Measurements from ENCODE around the gene CHTOP.
"Not testable (repeated sequence)": the region's sequence is repeated elsewhere in the genome, so short reads cannot be mapped to it uniquely, and the experiment has no call there.

CHTOP gene

DNA sequence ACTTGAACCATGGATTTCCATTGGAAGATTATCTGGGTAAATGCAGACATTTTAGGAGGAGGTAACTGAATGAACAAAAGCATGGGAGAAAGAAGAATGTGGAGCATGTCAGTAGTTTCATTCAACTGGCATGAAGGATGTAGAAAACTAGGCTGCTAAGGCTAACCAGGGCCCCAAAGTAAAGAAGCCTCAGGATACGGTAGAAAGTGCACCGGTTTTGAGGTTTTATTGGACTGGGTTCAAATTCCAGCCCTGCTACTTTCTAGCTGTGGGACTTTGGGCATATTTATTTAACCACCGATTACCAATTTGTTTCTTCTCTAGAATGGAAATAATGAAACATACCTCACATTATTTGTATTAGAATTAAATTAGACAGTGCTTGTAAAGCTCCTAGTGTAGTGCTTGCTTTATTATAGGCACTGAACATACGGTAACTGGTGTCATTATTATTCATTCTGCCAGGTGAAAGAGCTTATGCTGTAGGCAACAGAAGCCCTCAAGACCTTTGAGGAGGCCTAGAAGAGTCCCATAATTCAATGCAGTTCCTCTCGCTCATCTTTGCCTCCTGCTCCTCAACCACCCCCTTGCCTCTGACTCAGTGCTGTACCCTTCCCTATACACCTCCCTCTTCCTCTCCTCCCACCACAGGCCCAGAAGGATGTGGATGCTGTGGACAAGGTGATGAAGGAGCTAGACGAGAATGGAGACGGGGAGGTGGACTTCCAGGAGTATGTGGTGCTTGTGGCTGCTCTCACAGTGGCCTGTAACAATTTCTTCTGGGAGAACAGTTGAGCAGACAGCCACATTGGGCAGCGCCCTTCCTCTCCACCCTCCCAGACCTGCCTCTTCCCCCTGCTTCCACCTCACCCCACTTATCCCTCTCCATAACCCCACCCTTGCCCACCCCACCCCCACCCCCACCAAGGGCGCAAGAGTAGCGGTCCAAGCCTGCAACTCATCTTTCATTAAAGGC, 2.5 kb upstream of the CHTOP start:
- no peak for DNase-seq (ENCODE audit: low read depth in 2 of 2)

GRCh38 chr1:153633161-153633753, 609 bp upstream of the CHTOP start:
- DNase-seq (ENCODE audit: low read depth in 2 of 2), result no peak

DNA sequence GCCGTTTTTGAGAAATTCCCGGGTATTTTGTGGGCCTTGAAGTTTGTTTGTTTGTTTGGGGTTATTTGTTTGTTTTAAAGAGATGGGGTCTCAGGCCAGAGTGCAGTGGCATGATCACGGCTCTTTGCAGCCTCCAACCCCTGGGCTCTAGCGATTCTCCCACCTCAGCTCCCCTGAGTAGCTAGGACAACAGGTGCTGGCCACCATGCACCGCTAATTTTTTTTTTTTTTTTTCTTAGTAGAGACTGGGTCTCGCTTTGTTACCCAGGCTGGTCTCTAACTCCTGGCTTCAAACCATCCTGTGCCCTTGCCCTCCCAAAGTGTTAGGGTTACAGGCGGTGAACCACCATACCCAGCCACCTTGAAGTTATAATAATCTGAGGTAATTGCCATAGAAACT, 2.0 kb downstream of the CHTOP start:
- no peak for DNase-seq (ENCODE audit: low read depth in 2 of 2)

- no peak for DNase-seq (ENCODE audit: low read depth in 2 of 2)
These were observed 2.4 kb downstream of the CHTOP start for GRCh38 chr1:153636312-153636711.

DNA sequence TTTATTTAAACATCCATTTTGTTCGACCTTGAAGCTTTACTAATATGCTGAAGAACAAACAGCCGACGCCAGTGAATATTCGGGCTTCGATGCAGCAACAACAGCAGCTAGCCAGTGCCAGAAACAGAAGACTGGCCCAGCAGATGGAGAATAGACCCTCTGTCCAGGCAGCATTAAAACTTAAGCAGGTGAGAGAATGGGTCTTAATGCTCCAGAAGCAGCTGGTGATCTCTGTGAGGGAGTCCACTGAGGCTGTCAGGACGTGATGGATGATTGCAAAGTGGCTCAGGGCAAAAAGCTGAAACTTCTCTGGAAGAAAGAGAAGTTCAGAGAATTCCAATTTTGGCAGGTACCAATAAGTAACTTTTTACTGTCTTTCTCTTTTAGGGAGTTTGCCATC, 4.4 kb downstream of the CHTOP start:
- DNase-seq (ENCODE audit: low read depth in 2 of 2), result no peak

DNA sequence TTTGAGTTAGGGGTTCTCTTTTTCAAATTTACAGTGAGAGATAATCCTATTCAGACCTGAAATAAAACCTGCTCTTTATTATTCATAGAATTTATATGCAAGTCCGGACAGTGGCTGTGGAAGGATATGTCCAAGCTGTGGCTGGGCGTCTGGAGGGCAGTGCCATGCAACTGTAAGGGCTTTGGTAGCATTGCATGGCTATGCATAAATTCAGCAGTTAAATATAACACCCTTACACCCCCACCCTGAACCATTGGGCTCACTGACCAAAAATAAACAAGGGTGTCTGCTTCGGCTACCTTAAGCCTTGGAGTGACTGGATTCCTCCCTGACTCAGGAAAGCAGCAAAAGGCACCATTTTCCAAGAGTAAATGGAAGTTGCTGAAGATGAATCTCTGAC, 5.4 kb downstream of the CHTOP start:
- DNase-seq (ENCODE audit: low read depth in 2 of 2), result no peak

DNA sequence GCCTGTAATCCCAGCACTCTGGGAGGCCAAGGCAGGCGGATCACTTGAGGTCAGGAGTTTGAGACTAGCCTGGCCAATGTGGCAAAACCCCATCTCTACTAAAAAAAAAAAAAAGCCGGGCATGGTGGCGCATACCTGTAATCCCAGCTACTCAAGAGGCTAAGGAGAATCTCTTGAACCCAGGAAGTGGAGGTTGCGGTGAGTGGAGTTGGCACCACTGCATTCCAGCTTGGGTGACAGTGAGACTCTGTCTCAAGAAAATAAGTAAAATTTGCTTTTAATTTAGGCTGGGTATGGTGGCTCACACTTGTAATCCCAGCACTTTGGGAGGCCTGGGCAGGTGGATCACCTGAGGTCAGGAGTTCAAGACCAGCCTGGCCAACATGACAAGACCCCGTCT, 6.3 kb downstream of the CHTOP start:
- DNase-seq (ENCODE audit: low read depth in 2 of 2), result not testable (repeated sequence)

DNA sequence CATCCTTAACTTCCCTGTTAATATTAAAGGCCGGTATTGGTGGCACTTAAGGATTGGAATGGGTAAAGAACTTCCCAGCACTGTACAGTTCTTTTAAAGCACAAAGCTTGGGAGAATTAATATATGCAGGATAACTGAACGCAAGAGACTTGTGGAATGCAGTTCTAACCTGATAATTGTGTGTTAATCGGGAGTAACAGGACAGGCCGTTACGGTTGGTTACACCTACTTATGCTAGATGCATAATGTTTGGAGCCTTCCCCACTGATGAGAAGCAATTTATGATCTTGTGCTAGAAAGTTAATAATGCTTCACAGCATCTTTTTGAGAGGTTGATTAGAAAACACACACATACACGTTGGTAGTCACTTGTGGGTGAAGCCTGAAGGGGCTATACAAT, 7.0 kb downstream of the CHTOP start:
- no peak for DNase-seq (ENCODE audit: low read depth in 2 of 2)

GRCh38 chr1:153642161-153642560, 8.3 kb downstream of the CHTOP start:
- no peak for DNase-seq (ENCODE audit: low read depth in 2 of 2)

DNA sequence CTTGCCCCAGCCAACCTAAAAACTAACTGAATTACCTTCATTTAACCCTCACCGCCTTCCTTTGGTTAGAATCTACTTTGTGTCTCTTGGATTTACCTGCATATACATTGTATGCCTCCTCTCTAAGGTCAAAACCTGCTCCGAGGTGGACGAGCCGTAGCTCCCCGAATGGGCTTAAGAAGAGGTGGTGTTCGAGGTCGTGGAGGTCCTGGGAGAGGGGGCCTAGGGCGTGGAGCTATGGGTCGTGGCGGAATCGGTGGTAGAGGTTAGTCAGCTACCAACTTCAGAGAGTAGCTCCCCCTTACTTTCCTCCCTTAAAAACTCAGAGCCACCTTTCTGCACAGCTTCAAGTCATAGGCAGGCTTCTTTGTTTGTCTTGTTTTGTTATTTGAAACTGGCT, 9.2 kb downstream of the CHTOP start:
- DNase-seq (ENCODE audit: low read depth in 2 of 2), result no peak

GRCh38 chr1:153643816-153644215, 9.9 kb downstream of the CHTOP start:
- DNase-seq (ENCODE audit: low read depth in 2 of 2), result no peak

DNA sequence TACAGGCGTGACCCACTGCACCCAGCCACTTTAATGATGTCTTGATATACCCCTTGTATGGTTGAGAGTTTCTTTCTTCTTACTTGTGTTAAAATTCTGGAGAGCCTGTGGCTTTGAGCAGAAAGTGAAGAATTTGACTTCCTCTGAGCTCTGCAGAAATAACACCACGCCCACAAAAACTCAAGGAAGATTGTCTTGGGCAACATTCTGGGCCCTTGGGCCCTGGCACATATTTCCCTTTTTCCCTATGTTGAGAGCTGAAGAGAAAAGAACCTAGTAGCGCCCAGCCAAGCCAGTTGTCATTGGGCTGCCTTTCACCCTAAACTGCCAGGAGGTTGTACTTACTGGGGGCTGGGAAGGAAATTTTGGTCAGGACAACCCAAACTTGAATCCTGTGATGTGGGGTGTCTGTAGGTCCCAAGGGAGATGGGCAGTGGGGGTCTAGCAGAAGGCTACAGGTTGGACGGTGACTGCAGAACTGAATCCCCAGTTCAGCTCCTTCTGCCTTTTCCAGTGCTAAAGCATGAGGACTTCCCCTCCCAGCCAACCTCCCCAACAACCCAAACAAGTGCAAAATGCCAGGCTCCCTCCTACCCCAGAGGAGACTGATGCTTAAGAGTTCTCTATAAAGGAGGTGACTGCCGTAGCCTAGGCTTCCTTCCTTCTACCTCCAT, 12.9 kb downstream of the CHTOP start:
- DNase-seq (ENCODE audit: low read depth in 2 of 2), result no peak

DNA sequence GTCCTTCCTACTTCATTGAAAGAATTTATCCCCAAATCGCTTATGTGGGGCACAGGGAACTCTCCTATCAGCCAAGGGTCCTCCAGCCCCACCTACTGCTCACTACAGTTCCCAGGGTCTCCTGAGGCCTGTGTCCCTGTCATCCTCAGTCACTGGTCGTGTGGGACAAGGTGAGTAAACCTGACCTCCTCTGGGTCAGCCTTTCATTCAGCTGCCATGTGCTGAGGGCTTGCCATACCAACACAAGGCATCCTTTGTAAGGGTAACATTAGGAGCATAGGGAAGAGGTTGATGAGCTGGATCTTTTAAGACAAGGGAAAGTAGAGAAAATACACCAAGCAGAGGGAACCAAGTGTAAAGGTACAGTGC, 13.5 kb downstream of the CHTOP start:
- no peak for DNase-seq (ENCODE audit: low read depth in 2 of 2)

- no peak for DNase-seq (ENCODE audit: low read depth in 2 of 2)
These were observed 14.3 kb downstream of the CHTOP start for GRCh38 chr1:153648000-153648643.

DNA sequence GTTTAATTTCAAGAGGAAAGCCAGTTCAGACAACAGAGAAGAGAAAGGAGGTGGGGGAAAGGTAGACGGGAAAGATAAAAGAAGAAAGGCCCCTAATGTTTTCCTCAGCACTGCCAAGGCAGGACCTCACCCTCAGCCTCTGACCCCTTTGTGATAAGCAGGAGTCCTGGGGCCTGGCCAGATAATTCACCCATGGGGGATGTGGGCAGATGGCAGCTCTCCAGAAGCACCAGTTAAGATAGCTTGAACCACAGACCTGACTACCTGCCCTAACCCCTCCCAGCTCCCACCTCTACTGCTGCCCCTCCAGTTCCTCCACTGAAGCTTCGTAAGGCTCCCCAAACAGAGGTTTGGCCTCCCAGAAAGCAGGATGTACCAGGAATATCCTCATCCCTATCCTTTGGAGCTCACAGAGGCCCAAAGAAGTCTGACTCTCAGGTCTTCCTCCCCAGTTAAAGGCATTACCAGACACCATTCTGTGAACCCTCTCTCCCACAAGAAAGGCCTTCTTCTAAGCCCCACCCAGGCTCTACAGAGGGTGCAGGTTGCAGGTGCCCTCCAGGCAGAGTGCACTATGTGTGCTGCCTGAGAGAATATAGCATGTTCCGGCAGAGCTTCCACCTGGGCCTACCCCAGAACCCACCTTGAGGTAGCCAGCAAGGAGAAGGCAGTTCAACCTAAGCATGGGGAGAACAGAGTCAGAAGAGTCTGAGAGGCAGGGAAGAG, 15.4 kb downstream of the CHTOP start:
- DNase-seq (ENCODE audit: low read depth in 2 of 2), result no peak

GRCh38 chr1:153649863-153650235, 16.0 kb downstream of the CHTOP start:
- no peak for DNase-seq (ENCODE audit: low read depth in 2 of 2)

- DNase-seq (ENCODE audit: low read depth in 2 of 2), result no peak
These were observed 17.9 kb downstream of the CHTOP start for GRCh38 chr1:153651771-153652170.

- DNase-seq (ENCODE audit: low read depth in 2 of 2), result no peak
These were observed 19.1 kb downstream of the CHTOP start for GRCh38 chr1:153652805-153653500.

DNA sequence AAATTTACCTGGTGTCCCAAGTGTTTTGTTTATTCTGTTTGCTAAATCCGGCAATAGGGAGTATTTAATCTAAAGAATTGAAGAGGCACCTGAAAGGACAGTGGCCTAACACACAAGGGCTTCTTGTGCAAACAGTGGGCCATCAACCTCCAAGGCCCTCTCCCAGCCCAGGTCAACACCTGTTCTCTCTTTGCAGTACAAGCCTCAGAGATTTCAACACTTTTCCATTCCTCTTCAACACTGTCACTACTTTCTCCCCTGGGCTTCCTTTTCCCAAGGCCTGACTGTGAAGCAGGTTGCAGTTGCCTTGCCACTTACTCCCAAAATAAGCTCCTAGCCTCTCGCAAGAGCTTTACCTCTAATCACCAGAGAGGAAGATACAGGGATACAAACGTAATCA, 21.5 kb downstream of the CHTOP start:
- no peak for DNase-seq (ENCODE audit: low read depth in 2 of 2)

DNA sequence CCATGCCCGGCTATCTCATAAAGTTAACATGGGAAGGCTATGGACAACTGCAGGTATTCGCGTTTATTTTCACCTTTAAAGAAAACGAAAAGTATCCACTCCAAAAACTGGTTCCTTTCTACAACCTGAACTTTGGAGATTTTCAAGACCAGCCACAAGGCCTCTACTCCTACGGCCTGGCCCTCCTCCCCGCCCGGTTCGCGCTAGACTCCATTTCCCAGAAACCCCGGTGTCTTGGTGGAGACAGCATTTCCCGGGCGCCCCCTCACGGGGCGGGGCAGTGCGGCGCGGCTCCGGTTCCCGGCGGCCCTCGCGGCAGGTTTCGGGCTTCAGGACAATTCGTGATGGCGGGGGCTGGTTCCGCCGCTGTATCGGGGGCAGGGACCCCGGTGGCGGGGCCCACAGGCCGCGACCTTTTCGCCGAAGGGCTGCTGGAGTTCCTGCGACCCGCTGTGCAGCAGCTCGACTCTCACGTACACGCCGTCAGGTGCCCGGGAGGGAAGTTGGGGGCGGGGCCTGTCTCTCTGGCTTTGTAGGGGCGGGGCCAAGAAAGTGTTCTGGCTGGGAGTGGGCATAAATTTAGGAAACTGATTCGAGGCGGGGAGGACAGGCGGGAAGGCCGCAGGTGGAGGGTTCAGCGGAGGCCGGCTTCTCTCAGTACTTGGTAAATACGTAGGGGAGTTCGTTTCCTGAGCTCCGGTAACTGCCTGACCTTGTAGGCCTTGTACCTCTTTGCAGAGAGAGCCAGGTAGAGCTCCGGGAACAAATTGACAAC, 24.7 kb downstream of the CHTOP start, which contains the start of gene SNAPIN:
Gene SNAPIN, plus strand, starts transcription at position 304 of the 775 bp plus-strand sequence. Its CDS starts 41 bp downstream, at position 345.
- DNase-seq (ENCODE audit: low read depth in 2 of 2), result peak; percentile 89 to 91

All from stimulated activated CD4-positive, alpha-beta T cell treated with anti-CD3 and anti-CD28 coated beads, Interleukin-4, amount 100 ng/mL, for 48 hours (primary cell).